GM18499 (cell line): ENCODE data around the gene COBL.

ENCODE experiments used
- ATAC-seq: cut with Tn5 transposase; IDR thresholded peaks from one replicate; pipeline ENCODE4 v1.9.1; 2021; ENCODE audit warnings: moderate number of reproducible peaks; ENCODE audit not compliant: insufficient read depth, unreplicated experiment

Gene COBL

GRCh38 chr7:51326656-51327286 lies 10.2 kb upstream of the COBL start:
- no peak for ATAC-seq

DNA sequence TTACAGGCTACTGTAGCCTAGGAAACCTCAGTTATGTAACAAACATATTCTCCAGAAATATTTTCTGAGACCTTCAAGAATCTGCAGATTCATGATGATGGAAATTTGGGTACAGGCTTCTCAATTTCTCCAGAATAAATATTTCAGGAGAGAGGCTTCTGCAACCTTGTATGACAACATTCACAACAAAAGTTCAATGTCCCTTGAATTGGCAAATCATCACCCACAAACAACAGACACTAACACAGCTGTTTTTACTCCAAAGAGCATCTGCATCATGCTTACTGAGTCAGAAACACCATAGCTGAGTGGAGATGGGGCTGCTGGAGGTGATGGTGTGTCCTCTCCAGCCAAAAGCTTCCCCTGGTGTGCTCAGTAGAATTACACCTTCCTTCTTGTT lies 9.3 kb upstream of the COBL start:
- no peak for ATAC-seq

DNA sequence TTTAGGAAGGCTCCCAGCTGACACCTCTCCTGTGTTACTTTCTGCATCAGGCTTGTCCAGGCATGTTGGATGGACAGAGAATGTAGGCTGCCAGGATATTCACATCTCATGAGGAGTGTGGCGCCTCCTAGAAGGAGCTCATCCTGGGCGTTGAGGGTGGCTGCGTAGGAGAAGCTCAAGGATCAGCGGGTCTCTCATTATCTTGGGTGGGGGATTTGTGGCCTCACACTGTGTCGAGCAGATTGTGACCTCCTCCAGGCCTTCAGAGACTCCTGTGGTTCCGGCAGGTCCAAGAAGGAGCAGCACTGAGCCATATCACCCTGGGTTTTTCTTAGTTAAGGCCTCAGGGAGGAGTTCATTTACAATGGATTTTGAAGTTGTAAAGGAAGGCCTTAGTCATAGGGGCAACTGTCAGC lies 8.7 kb upstream of the COBL start:
- ATAC-seq: no peak

DNA sequence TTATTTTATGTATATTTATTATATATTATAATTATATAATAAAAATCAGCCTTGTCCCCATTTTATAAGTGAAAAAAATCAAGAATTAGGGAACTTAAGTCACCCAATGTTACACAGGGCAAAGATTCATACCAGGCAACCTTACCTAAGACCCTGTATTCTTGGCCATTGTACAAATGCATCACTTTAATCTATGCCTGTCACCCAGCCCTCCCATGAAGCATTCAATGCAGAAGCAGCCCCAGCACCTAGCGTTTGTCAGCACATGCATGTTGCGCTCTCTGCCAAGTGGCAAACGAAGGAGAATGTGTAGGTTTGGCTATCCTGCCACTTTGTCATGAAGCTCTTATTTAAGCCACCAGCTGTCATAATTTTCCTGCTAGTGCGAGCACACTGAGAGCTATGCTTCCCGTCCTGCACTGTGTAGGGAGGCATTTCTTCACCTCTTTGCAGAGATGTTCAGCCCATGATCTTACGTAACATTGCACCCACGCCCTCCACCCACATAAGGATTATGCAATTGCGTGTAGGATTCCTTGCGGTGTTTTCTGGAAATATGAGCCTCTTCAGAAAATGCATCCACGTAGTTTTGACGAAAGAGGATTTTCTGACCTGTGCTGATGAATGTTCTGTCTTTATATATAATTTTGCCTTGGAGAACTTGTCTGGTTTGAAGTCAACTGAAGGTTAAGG lies 7.7 kb upstream of the COBL start:
- no peak for ATAC-seq

- ATAC-seq: no peak
These were observed 5.4 kb upstream of the COBL start for GRCh38 chr7:51321961-51322515.

- ATAC-seq: no peak
These were observed 2.4 kb upstream of the COBL start for GRCh38 chr7:51318886-51319579.

DNA sequence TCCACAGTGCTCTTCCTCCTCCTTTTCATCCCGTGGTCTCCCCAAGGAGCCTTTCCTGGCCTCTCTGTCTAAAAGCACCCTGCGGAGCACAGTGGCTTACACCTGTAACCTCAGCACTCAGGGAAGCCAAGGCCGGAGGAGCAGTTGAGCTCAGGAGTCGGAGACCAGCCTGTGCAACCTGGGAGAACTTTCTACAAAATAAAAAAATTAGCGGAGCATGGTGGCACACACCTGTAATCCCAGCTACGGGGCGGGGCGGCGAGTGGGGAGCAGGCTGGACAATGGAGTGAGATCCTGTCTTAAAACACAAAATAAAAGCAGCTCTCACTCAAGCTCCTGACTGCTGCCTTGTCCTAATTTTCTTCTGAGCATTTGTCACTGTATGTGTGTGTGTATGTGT lies 1.4 kb upstream of the COBL start:
- no peak for ATAC-seq

- no peak for ATAC-seq
These were observed 937 bp upstream of the COBL start for GRCh38 chr7:51317582-51317910.

- ATAC-seq: no peak
These were observed 345 bp downstream of the COBL start for GRCh38 chr7:51316262-51316665.

GRCh38 chr7:51315393-51316261 lies 982 bp downstream of the COBL start:
- ATAC-seq: no peak

GRCh38 chr7:51314726-51315125 lies 1.9 kb downstream of the COBL start:
- ATAC-seq: no peak

- no peak for ATAC-seq
These were observed 2.7 kb downstream of the COBL start for GRCh38 chr7:51313738-51314425.

DNA sequence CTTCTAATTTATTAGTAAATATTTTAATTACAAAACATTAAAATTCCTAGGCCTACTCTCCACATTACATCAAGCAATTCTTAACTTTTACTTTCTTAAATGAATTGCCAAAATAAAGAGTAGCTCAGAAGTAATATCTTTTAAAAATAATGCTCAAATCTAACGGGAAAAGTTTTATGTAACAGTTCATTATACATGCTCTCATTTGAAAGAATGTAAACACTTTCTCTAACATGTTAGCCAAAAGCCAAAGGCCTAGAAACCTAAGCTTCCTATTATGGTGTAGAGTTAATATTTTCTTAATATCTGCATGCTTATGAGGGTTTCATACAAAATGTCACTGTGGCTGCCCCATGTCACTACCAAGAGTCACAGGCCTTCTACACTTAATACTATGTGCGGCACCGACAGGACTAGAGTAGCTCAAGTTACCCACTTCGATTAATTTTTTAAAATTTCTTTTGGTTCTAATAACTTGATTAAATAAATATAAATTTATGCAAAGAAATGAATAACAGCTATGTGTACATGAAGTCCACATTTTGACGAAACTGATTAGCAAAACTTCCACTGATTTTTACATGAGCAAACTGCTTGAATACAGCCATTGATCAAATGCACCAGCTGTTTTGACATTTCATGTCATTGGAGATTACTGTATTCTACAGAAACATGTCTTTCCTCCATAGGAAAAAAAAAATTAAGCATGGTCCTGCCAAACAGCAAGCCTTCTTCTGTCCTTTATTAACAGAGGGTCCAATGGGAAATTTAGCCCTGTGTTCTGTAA lies 3.5 kb downstream of the COBL start:
- ATAC-seq: no peak

DNA sequence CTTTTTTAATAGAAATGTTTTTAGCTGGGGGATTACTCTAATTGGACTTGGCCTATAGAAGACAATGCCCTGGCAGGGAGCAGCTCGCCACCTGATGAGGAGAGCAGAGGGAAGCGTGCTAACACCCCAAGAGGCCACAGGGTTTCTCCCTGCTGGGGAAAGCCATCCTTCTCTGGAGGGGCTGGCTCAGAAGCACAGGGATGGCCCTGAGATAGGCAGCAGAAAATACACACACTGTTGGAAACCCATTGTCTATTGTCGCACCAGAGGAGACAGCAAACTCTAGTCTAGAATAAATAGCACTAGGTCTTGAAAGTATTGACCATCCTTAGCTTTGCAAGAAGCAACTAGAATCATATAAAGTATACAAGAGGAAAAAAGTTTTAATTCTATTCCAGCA lies 5.4 kb downstream of the COBL start:
- ATAC-seq: no peak

GRCh38 chr7:51310131-51310583 lies 6.5 kb downstream of the COBL start:
- ATAC-seq: no peak

- ATAC-seq: no peak
These were observed 7.1 kb downstream of the COBL start for GRCh38 chr7:51309361-51310130.

GRCh38 chr7:51308696-51309095 lies 7.9 kb downstream of the COBL start:
- no peak for ATAC-seq

- ATAC-seq: no peak
These were observed 8.3 kb downstream of the COBL start for GRCh38 chr7:51308265-51308664.
